ENCODE results near the gene CROCC2. TPM values are rescaled to one million over a fixed set of nuclear protein-coding genes. Genes with fewer than 3 reads are reported as not detected.

The CROCC2 gene
- total RNA-seq, 1 experiment from 2014 or later, result not detected

GRCh38 chr2:240956171-240956934 lies 50.2 kb downstream of the CROCC2 start:
- DNase-seq (ENCODE audit: low spot score), result no peak

GRCh38 chr2:240956935-240957655 lies 51.0 kb downstream of the CROCC2 start:
- DNase-seq (ENCODE audit: low spot score), result no peak

GRCh38 chr2:240957656-240958365 lies 51.7 kb downstream of the CROCC2 start:
- no peak for DNase-seq (ENCODE audit: low spot score)

GRCh38 chr2:240958366-240959213 lies 52.5 kb downstream of the CROCC2 start:
- no peak for DNase-seq (ENCODE audit: low spot score)

GRCh38 chr2:240959214-240959940 lies 53.2 kb downstream of the CROCC2 start:
- no peak for DNase-seq (ENCODE audit: low spot score)

GRCh38 chr2:240959941-240960308 lies 53.8 kb downstream of the CROCC2 start:
- DNase-seq (ENCODE audit: low spot score), result no peak

- DNase-seq (ENCODE audit: low spot score), result no peak
These were observed 54.3 kb downstream of the CROCC2 start for GRCh38 chr2:240960309-240960970.

GRCh38 chr2:240960971-240961876 lies 55.1 kb downstream of the CROCC2 start:
- no peak for DNase-seq (ENCODE audit: low spot score)

- no peak for DNase-seq (ENCODE audit: low spot score)
These were observed 55.8 kb downstream of the CROCC2 start for GRCh38 chr2:240961910-240962299.

GRCh38 chr2:240962300-240963064 lies 56.3 kb downstream of the CROCC2 start:
- no peak for DNase-seq (ENCODE audit: low spot score)

- DNase-seq (ENCODE audit: low spot score), result no peak
These were observed 57.1 kb downstream of the CROCC2 start for GRCh38 chr2:240963065-240963867.

- DNase-seq (ENCODE audit: low spot score), result no peak
These were observed 58.0 kb downstream of the CROCC2 start for GRCh38 chr2:240963868-240964703.

GRCh38 chr2:240964704-240965295 lies 58.7 kb downstream of the CROCC2 start:
- no peak for DNase-seq (ENCODE audit: low spot score)

- DNase-seq (ENCODE audit: low spot score), result no peak
These were observed 59.3 kb downstream of the CROCC2 start for GRCh38 chr2:240965296-240965904.

GRCh38 chr2:240965905-240966456 lies 59.8 kb downstream of the CROCC2 start:
- DNase-seq (ENCODE audit: low spot score), result no peak

GRCh38 chr2:240966457-240966905 lies 60.3 kb downstream of the CROCC2 start:
- DNase-seq (ENCODE audit: low spot score), result no peak
